Progenitor cell of endocrine pancreas (in vitro differentiated cells): ENCODE measurements around the gene FUZ. TPM values are rescaled to one million over a fixed set of nuclear protein-coding genes. Genes with fewer than 3 reads are reported as not detected.

ENCODE experiments used
- DNase-seq: peaks from one replicate; pipeline ENCODE4 v3.0.0; 2021; ENCODE audit warnings: low spot score; ENCODE audit not compliant: unreplicated experiment
- H3K27ac Mint-ChIP-seq: 2 replicates; pipeline ENCODE4 v1.8.0; 2021; ENCODE audit warnings: mild to moderate bottlenecking, moderate library complexity, mixed read lengths
- H3K27me3 Mint-ChIP-seq: 2 replicates; pipeline ENCODE4 v1.8.0; 2021; ENCODE audit warnings: mixed read lengths
- H3K36me3 Mint-ChIP-seq: 2 replicates; pipeline ENCODE4 v1.8.0; 2022; ENCODE audit warnings: mixed read lengths; ENCODE audit not compliant: insufficient read depth
- H3K4me1 Mint-ChIP-seq: 2 replicates; pipeline ENCODE4 v1.8.0; 2021; ENCODE audit warnings: low read depth, mixed read lengths
- H3K4me3 Mint-ChIP-seq: 2 replicates; pipeline ENCODE4 v1.8.0; 2021; ENCODE audit warnings: low read depth, mild to moderate bottlenecking, moderate library complexity, mixed read lengths
- H3K9me3 Mint-ChIP-seq: 2 replicates; pipeline ENCODE4 v1.8.0; 2021; ENCODE audit warnings: low read depth, mixed read lengths
- total RNA-seq: library from RNA; stranded (reverse); gene quantifications from 2 replicates; pipeline ENCODE4 v1.2.1, GENCODE V29; 2021
- TF ChIP-seq, protein P1 (sequence below): fragments of 200-600 bp; sonication (generic); IDR thresholded peaks from one replicate; pipeline ENCODE4 v1.5.0; 2021; ENCODE audit warnings: antibody characterized with exemption, mild to moderate bottlenecking; ENCODE audit not compliant: unreplicated experiment

Gene FUZ
- total RNA-seq, 1 donor from 2014 or later = 40.0 TPM

DNA sequence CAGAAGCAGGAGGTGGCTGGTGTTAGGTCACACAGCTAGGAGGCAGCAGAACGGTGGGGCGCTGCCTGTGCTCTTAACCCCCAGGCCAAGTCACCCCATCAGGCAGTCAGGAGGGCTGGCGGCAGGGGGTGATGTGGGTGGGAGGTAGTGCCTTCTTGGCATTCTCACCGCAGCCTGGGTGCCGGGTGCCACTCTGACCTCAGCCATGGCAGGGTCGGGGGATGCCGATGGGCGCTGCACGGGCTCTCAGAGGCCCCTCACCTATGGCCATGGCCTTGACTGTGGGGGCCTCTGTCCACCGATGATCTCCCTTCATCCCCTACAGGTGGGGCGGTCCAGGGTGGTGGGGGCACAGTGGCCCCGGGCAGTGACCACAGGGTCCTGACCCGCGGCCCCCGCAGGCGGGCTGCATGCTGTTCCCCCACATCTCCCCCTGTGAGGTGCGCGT is 43.5 kb upstream of the FUZ start:
- Mint-ChIP-seq H3K27ac (no peak overlapping the region), H3K4me3 (no peak overlapping the region), H3K4me1 (peaks cover 15% of the 10 kb centered on the region), H3K27me3 (no peaks in the 10 kb centered on the region), H3K36me3 (peaks cover 13% of the 10 kb centered on the region), H3K9me3 (no peaks in the 10 kb centered on the region)
- TF ChIP-seq, protein P1, sequence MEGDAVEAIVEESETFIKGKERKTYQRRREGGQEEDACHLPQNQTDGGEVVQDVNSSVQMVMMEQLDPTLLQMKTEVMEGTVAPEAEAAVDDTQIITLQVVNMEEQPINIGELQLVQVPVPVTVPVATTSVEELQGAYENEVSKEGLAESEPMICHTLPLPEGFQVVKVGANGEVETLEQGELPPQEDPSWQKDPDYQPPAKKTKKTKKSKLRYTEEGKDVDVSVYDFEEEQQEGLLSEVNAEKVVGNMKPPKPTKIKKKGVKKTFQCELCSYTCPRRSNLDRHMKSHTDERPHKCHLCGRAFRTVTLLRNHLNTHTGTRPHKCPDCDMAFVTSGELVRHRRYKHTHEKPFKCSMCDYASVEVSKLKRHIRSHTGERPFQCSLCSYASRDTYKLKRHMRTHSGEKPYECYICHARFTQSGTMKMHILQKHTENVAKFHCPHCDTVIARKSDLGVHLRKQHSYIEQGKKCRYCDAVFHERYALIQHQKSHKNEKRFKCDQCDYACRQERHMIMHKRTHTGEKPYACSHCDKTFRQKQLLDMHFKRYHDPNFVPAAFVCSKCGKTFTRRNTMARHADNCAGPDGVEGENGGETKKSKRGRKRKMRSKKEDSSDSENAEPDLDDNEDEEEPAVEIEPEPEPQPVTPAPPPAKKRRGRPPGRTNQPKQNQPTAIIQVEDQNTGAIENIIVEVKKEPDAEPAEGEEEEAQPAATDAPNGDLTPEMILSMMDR = no peak
- no peak for DNase-seq

DNA sequence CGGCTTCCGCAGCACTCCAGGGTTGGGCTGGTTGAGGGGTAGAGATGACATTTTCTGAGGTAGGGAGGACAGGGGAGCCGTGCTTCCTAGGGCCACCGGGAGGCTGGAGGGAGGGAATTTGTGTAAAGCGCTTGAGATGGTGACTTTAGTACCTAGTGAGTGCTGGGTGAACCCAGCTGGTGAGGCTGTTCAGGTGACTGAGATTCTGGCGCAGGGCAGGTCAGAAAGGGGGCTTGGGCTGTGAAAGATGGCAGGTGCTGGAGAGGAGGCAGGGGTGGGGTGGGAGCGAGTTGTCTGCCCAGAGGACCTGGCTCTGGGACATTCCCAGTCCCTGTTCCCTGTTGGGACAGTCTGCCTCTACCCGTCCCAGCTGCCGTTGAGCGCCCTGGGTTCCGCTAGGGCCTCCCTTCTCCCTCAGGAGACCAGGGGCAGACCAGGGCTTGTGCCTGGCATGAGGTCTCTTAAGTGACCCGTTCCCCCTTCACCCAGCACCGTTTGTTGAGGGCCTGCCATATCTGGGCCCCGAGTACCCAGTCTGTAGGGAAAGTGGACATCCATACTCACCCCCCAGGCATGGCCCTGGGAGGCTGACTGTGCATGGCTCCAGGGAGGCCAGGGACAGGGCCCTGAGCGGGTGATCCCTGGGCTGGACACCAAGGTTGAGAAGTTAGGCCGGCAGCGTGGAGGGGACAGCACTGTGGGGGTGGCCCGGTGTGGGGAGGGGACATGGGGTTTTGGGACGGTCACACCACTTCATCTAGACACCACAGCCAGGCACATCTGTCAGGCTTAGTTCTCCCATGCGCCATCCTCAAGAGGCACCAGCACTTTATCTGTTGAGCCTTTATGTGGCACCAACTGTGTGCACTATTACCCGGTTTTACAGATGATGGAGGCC is 42.8 kb upstream of the FUZ start:
- DNase-seq = no peak
- H3K9me3 Mint-ChIP-seq = no peaks in the 10 kb centered on the region
- H3K4me1 Mint-ChIP-seq = peaks cover 15% of the 10 kb centered on the region
- TF ChIP-seq, protein P1 = no peak
- H3K27me3 Mint-ChIP-seq = no peaks in the 10 kb centered on the region
- peak overlapping the region; percentile 29 for H3K27ac Mint-ChIP-seq
- peaks cover 12% of the 10 kb centered on the region for H3K36me3 Mint-ChIP-seq
- H3K4me3 Mint-ChIP-seq = no peak overlapping the region

DNA sequence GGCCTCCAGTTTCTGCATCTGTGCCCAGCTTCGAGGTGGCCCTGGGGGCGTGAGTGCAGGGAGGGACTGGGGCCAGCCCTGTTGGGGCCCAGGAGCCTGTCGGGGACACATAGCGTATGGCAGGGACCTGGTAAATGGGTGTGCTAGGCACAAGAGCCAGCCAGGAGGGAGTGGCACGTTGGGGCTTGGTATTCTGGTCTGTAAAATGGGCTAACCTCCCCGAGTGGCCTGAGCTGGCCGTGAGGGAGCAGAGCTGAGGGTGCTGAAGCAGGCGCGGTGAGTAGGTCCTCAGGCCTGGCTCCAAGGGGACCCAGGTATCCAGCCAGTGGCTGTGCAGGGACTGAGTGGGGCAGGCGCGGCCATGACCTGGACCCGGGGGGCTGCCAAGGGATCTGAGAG is 42.2 kb upstream of the FUZ start:
- no peak for DNase-seq
- Mint-ChIP-seq H3K4me3 (no peak overlapping the region), H3K27me3 (no peaks in the 10 kb centered on the region), H3K9me3 (no peaks in the 10 kb centered on the region), H3K36me3 (peaks cover 8% of the 10 kb centered on the region), H3K27ac (peak overlapping the region; percentile 77), H3K4me1 (peaks cover 15% of the 10 kb centered on the region)
- TF ChIP-seq, protein P1 = no peak

DNA sequence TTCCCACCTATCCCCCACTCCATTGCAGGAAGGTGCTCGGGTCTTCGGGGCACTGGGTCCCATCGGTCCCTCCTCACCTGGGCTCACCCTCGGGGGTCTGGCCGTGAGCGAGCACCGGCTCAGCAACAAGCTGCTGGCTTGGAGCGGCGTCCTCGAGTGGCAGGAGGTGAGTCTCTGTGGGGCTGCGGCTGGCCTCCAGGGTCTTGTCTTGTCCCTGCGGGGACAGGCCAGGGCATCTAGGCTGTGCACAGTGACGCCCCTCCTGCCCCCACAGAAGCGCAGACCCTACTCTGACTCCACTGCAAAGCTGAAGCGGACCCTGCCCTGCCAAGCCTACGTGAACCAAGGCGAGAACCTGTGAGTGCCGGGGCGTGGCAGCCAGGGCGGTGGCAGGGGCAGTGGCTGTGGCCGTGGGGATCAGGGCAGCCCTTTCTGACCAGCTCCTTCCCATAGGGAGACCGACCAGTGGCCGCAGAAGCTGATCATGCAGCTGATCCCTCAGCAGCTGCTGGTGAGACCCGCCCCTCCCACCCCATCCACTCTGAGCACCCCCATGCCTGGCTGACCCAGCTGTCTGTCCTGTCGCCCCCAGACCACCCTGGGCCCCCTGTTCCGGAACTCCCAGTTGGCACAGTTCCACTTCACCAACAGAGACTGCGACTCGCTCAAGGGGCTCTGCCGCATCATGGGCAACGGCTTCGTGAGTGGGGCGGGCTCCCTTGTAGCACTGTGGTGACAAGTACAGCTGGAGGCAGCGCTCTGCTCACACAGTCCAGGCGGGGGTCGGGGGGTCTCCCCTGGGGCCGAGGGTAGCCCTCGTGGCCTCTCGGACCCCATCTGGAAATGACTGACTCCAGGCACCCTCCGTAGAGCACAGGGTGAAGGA is 41.5 kb upstream of the FUZ start:
- peaks cover 20% of the 10 kb centered on the region for H3K4me1 Mint-ChIP-seq
- H3K27ac Mint-ChIP-seq = no peak overlapping the region
- peaks cover 3% of the 10 kb centered on the region for H3K9me3 Mint-ChIP-seq
- H3K27me3 Mint-ChIP-seq = no peaks in the 10 kb centered on the region
- H3K36me3 Mint-ChIP-seq = peaks cover 14% of the 10 kb centered on the region
- TF ChIP-seq, protein P1 = no peak
- H3K4me3 Mint-ChIP-seq = no peak overlapping the region
- DNase-seq = no peak

DNA sequence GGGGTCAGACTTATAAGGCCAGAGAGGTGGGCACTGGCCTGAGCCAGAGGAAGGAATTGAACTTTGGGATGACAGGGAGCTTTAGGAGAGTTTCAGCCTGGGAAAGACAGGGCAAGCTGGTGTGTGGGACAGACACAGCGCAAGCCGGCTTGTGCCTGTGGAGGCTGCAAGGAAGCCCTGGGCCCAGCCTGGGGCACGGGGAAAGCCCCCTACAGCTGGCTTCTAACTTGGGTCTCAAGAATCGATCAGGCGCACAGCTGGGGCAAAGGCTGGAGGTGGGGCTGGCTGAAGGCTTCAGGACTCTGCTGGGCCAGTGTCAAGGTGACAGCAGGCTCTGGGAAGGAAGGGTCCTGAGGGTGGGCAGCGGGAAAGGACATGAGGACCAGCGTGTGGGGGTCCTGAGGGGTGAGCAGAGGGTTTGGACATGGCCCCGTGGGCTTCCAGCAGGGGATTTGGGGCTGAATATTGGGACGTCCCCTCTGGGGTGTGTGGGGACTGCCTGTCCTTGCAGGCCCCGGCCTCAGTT is 40.8 kb upstream of the FUZ start:
- TF ChIP-seq, protein P1 = no peak
- peaks cover 20% of the 10 kb centered on the region for H3K4me1 Mint-ChIP-seq
- no peaks in the 10 kb centered on the region for H3K27me3 Mint-ChIP-seq
- H3K9me3 Mint-ChIP-seq = peaks cover 6% of the 10 kb centered on the region
- DNase-seq = no peak
- H3K4me3 Mint-ChIP-seq = peak overlapping the region; percentile 38
- peak overlapping the region; percentile 59 for H3K27ac Mint-ChIP-seq
- peaks cover 17% of the 10 kb centered on the region for H3K36me3 Mint-ChIP-seq
